ENCODE data around the gene LRRC17. TPM values are rescaled to one million over a fixed set of nuclear protein-coding genes. Genes with fewer than 3 reads are reported as not detected.

Gene LRRC17
- total RNA-seq, 1 donor from 2014 or later, result 0.92 TPM

- H3K27me3 Mint-ChIP-seq (ENCODE audit: unreplicated experiment), result no peaks in the 10 kb centered on the region
- no peaks in the 10 kb centered on the region for H3K9me3 Mint-ChIP-seq (ENCODE audit: unreplicated experiment)
- DNase-seq (ENCODE audit: low spot score), result no peak
- H3K4me3 Mint-ChIP-seq (ENCODE audit: unreplicated experiment), result no peak overlapping the region
- no peaks in the 10 kb centered on the region for H3K36me3 Mint-ChIP-seq (ENCODE audit: low read depth, unreplicated experiment)
- H3K27ac Mint-ChIP-seq (ENCODE audit: unreplicated experiment), result no peak overlapping the region
- H3K4me1 Mint-ChIP-seq (ENCODE audit: unreplicated experiment), result no peaks in the 10 kb centered on the region
- TF ChIP-seq CTCF (IDR thresholded peaks at IDR 0.05; ENCODE audit: unreplicated experiment), result no peak
These were observed 72.5 kb downstream of the LRRC17 start for GRCh38 chr7:102985176-102985783.

- no peaks in the 10 kb centered on the region for H3K9me3 Mint-ChIP-seq (ENCODE audit: unreplicated experiment)
- H3K36me3 Mint-ChIP-seq (ENCODE audit: low read depth, unreplicated experiment), result no peaks in the 10 kb centered on the region
- TF ChIP-seq CTCF (IDR thresholded peaks at IDR 0.05; ENCODE audit: unreplicated experiment), result no peak
- no peak overlapping the region for H3K27ac Mint-ChIP-seq (ENCODE audit: unreplicated experiment)
- peaks cover 3% of the 10 kb centered on the region for H3K4me1 Mint-ChIP-seq (ENCODE audit: unreplicated experiment)
- no peak overlapping the region for H3K4me3 Mint-ChIP-seq (ENCODE audit: unreplicated experiment)
- no peaks in the 10 kb centered on the region for H3K27me3 Mint-ChIP-seq (ENCODE audit: unreplicated experiment)
- no peak for DNase-seq (ENCODE audit: low spot score)
These were observed 75.3 kb downstream of the LRRC17 start for GRCh38 chr7:102988088-102988487.

GRCh38 chr7:102988631-102989560 lies 76.1 kb downstream of the LRRC17 start:
- no peak for DNase-seq (ENCODE audit: low spot score)

GRCh38 chr7:102990642-102991041 lies 77.8 kb downstream of the LRRC17 start:
- H3K27ac Mint-ChIP-seq (ENCODE audit: unreplicated experiment), result no peak overlapping the region
- DNase-seq (ENCODE audit: low spot score), result no peak
- H3K9me3 Mint-ChIP-seq (ENCODE audit: unreplicated experiment), result no peaks in the 10 kb centered on the region
- TF ChIP-seq CTCF (IDR thresholded peaks at IDR 0.05; ENCODE audit: unreplicated experiment), result no peak
- H3K27me3 Mint-ChIP-seq (ENCODE audit: unreplicated experiment), result no peaks in the 10 kb centered on the region
- H3K4me3 Mint-ChIP-seq (ENCODE audit: unreplicated experiment), result no peak overlapping the region
- peaks cover 3% of the 10 kb centered on the region for H3K4me1 Mint-ChIP-seq (ENCODE audit: unreplicated experiment)
- no peaks in the 10 kb centered on the region for H3K36me3 Mint-ChIP-seq (ENCODE audit: low read depth, unreplicated experiment)

More at GRCh38 chr7:102988631-102989560, 76.1 kb downstream of the LRRC17 start:
- H3K4me3 Mint-ChIP-seq (ENCODE audit: unreplicated experiment), result no peak overlapping the region
- no peak overlapping the region for H3K27ac Mint-ChIP-seq (ENCODE audit: unreplicated experiment)
- TF ChIP-seq CTCF (IDR thresholded peaks at IDR 0.05; ENCODE audit: unreplicated experiment), result no peak
- H3K9me3 Mint-ChIP-seq (ENCODE audit: unreplicated experiment), result no peaks in the 10 kb centered on the region
- peaks cover 3% of the 10 kb centered on the region for H3K4me1 Mint-ChIP-seq (ENCODE audit: unreplicated experiment)
- H3K36me3 Mint-ChIP-seq (ENCODE audit: low read depth, unreplicated experiment), result no peaks in the 10 kb centered on the region
- no peaks in the 10 kb centered on the region for H3K27me3 Mint-ChIP-seq (ENCODE audit: unreplicated experiment)

GRCh38 chr7:102991077-102991539 lies 78.3 kb downstream of the LRRC17 start:
- H3K9me3 Mint-ChIP-seq (ENCODE audit: unreplicated experiment), result no peaks in the 10 kb centered on the region
- no peak for TF ChIP-seq CTCF (IDR thresholded peaks at IDR 0.05; ENCODE audit: unreplicated experiment)

More at GRCh38 chr7:102991077-102991539, 78.3 kb downstream of the LRRC17 start:
- Mint-ChIP-seq H3K4me3 (ENCODE audit: unreplicated experiment) (no peak overlapping the region), H3K36me3 (ENCODE audit: low read depth, unreplicated experiment) (no peaks in the 10 kb centered on the region), H3K27ac (ENCODE audit: unreplicated experiment) (no peak overlapping the region), H3K27me3 (ENCODE audit: unreplicated experiment) (no peaks in the 10 kb centered on the region), H3K4me1 (ENCODE audit: unreplicated experiment) (peaks cover 3% of the 10 kb centered on the region)
- DNase-seq (ENCODE audit: low spot score), result no peak
